GM21360 (cell line): ENCODE results near the gene GAS2L3.

ENCODE experiments used
- ATAC-seq: cut with Tn5 transposase; IDR thresholded peaks from one replicate; pipeline ENCODE4 v1.9.1; 2021; ENCODE audit warnings: mild to moderate bottlenecking, moderate library complexity; ENCODE audit not compliant: unreplicated experiment

GAS2L3 gene

DNA sequence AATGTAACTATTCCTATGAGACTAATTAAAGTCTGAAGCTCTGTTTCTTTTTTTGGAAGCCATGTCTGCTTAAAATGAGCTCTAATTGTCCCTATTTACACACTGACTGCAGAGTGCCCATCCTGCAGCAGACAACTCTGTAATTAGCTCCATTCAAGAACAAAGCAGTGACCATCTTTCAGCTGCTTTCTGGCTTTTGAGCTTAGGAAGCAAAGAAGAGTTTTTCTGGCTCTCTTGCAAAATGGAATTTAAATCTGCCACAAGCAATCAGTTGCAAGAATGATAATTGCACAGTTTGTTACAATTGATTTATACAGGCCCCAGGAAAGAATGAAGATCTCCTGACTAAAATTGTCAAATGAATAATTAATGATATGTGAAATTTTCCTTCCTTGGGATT lies 83.4 kb downstream of the GAS2L3 start:
- ATAC-seq, result no peak

GRCh38 chr12:100661300-100661951 lies 87.9 kb downstream of the GAS2L3 start:
- ATAC-seq, result no peak

DNA sequence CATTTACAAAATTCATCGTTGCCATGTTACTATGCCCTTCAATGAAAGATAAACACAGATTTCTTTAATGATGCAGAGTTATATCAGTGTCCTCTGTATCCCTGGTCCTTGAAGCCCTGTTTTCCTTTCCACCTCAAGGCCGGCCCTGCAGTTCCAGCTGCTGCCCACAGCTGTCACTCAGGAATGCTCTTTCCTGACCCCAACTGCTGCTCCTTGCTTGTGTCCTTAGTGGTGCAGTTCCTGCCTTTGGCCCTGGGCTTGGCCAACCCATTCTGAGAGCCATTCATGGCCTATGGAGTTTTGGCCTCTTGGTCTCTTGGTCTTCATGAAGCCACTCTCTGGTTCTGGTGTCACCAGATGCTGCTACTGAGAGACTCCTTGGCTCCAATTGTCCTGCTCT lies 93.1 kb downstream of the GAS2L3 start:
- ATAC-seq, result no peak

DNA sequence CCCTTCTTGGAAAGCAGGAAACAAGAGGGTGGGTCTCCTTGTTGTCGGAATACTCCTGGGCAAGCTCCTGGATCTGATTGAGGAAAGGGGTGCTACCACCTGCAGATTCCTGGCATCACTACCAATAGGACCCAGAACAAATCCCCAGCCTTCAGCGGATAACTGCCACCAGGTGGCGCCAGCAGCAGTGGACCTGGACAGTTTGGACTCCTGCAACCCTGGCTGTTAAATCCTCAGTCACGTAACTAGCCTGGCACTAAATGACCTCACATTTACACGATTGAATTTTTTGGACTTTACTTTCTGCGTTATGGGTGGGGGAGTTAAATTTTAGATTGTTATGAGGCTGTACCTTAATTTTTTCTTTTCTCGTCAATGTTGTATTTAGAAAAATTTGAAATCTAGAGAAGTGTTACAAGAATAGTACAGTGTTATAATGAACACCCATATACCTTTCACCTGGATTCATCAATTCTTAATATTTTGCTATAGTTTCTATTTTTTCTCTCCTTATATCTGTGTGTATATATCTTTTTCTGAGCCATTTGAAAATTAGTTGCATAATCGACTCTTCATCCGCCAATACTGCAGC lies 95.6 kb downstream of the GAS2L3 start:
- peak; percentile 61 for ATAC-seq

DNA sequence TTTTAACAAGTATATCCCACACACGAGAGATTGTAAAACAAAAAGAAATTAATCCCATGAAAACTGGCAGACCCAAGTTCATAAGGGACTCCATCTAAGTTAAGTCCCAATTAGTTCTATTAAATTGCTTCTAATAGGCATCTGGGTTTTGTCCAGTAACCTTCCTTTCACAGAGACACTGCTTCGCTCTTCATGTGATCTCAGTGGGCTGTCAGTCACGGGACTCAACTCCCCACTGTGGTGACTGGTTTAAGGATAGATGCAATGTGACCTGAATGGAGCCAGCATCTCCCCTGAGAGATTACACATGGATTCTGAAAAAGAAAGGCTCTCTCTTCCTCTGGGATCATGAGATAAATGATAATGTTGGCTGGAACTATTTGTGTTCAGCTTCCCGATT lies 96.4 kb downstream of the GAS2L3 start:
- no peak for ATAC-seq

- peak; percentile 8 for ATAC-seq
Measured at GRCh38 chr12:100671396-100672074, 98.1 kb downstream of the GAS2L3 start.

GRCh38 chr12:100672075-100672592 lies 98.7 kb downstream of the GAS2L3 start:
- ATAC-seq, result peak; percentile 76

DNA sequence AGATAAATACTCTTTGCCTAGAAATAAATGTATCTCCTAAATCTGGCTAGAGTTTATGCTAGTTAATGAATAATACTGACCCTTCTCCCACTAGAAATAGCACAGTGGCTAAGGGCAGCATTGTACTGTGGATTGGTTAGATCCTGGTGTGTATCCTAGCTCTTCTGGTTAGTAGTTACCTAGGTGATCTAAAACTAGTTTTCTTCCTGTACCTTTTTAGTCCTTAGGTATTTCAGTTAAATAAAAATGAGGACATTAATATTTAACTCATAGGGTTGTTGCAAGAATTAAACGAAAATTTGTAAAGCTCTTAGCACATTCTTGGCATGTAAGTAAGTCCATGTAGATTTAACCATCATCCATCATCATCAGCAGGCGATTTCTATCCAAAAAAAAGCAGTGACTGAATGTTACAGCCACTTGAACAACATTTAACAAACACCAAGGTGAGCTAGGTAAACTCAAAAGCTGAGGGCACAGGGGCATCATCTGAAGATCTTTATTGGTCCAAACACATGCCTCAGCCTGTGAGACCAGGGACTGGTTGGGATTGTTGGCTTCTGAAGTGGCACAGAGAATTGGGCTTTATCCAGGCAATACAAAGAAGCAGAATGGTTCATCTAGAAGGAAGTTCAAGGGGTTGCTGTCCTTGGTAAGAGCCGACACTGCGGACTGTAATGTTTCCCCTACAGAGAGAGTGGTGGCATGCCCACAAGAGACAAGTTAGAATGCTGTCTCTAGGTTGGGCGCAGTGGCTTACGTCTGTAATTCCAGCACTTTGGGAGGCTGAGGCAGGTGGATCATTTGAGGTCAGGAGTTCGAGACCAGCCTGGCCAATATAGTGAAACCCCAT lies 100.8 kb downstream of the GAS2L3 start:
- no peak for ATAC-seq
